ENCODE results near the gene AMBRA1.

Gene AMBRA1

DNA sequence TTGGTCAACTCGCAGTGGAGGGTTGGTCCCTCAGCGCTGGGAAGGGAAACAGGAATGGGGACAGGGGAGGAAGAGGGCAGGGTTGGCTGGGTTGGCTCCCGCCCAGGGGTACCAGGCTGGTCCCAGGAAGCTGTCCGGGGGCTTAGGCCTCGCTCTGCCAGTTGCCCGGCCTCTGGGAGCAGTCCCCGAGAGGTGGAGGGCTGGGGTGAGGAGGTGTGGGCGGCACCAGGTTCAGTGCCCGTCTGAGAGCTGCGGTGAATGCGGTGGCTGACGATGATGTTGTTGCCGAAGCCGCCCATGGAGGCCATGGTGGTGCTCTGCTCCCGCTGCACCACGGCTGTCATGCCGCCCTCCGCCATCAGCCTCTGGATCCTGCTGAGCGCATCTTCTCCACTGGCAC, 196.3 kb downstream of the AMBRA1 start:
- no peak for DNase-seq (ENCODE audit: low read depth)

DNA sequence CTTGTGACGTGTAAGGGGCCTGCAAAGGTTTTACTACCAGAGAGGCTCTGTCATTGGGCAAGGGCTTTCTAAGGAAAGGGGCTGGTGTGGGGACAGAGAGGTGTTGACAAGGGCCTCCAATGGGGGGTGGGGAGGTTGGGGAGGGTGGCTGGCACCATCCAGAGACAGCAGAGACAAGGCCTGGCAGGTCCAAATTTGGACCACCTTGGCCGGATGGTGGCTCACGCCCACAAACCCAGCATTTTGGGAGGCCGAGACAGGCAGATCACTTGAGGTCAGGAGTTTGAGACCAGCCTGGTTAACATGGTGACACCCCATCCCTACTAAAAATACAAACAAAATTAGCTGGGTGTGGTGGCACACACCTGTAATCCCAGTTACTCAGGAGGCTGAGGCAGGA, 200.1 kb downstream of the AMBRA1 start:
- no peak for DNase-seq (ENCODE audit: low read depth)

DNA sequence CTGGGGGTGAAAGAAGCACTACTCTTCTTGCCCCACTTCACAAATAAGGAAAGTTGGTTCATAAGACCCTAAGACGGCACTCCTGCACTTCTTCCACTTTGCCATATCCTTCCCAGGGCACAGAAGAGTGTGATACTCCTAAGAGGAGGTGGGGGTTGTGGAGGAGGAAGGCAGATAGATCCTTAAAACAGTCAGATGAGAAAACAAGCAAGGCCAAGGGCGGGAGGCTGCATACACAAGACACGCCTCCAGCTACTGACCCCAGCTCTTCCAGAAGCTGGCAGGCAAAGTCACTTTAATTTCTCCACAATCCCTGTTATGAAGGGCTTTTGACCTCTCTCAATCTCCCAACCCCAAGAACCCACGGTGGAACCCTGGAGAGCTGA, 200.6 kb downstream of the AMBRA1 start:
- no peak for DNase-seq (ENCODE audit: low read depth)

DNA sequence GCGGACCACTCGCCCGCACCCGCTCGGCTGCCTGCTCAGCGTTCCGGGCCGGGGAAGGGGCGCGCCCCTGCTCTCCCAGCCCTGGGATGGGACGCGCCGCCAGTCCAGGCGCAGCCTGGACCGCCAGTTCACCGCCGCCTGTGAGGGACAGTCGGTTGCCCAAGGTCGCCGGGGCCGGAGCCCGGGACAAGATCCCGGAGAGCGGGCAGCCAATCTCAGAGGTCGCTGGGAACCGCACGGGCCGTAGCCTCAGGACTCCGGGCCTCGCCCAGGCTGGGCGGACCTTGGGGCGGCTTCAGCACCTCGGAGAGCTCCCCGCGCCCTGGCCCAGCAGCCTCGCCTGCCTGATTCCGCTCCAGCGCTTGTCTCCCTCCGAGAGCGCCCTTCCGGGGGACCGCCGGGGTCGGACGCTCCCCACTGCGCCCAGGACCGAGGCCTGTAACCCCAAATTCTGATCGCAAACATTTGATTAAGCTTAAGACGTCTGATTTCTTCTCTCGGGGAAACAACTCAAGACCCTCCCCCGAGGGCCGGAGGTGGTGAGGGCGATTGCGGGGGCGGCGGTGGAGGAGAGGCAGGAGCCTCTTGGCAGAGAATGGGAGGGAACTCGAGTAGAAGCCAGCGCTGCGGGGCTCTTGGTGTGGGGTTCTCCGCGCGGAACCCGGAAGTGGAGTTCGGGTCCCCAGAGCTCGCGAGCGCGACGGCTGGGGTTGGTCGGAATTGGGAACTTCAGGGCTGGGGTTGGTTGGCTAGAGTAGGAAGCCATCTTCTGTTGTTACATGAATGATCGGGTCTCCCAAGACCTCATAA, 201.2 kb downstream of the AMBRA1 start:
- DNase-seq (ENCODE audit: low read depth) = peak; percentile 45

DNA sequence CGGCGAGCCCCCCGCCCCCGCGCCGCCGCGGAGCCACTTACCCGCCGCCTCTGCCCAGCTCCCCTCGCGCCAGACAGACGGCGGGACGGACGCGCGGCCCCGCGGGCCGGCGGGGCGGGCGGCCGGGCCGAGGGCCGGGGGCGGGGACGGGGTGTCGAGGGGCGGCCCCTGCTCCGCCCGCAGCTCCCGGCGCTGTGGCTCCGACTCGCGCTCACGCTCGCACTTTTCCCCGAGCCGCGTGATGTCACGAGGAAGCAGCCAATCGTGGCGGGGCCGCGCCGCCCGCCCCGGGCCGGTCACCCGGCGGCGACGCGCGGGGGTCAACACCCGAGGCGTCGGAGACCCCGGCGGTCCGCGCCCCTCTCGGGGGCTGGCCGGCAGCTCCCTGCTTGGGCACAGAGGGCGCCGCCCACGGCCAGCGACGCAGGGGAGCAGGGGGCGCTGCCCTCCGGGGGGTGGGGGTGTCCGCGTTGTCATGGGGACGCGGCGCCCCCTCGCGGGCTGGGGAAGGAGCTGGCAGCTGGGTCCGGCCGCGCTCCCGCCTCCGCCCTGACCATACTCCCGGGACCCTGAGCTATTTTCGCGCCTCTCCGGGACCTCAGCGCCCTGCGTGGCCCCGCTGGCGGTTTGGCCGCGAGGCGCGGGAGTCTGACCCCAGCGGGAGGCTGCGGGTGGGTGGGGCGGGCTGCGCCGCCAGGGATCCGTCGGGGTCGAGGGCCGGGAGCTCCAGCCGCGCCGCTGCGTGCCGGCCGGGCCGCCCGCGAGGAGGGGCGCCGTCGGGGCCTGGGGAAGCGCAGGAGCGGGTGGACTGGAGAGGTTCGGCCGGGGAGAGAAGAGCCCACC, 202.0 kb downstream of the AMBRA1 start, which contains the start of gene CHRM4:
Gene CHRM4 (minus strand): TSS at position 199 of the 843 bp plus-strand sequence. CDS start 5,219 bp downstream, outside the sequence.
- no peak for DNase-seq (ENCODE audit: low read depth)

DNA sequence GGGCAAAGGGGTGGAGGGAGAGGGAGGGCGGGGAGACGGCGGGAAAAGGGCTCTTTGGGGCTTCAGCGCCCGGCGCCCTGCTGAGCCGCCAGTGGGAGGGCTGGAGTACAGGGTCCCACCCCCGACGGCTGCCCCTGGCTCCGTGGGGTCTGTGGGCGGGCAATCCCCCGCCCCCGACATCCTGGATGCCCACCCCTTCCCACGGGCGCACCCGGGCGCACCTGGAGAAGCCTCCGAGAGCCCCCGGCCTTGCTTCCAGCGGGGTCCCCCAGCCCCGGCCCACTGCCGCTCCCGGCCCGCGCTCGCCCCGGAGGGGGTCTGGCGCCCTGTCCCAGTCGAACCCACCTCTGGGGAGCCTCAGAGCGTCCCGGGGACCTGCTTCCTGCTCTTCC, 202.6 kb downstream of the AMBRA1 start:
- no peak for DNase-seq (ENCODE audit: low read depth)

DNA sequence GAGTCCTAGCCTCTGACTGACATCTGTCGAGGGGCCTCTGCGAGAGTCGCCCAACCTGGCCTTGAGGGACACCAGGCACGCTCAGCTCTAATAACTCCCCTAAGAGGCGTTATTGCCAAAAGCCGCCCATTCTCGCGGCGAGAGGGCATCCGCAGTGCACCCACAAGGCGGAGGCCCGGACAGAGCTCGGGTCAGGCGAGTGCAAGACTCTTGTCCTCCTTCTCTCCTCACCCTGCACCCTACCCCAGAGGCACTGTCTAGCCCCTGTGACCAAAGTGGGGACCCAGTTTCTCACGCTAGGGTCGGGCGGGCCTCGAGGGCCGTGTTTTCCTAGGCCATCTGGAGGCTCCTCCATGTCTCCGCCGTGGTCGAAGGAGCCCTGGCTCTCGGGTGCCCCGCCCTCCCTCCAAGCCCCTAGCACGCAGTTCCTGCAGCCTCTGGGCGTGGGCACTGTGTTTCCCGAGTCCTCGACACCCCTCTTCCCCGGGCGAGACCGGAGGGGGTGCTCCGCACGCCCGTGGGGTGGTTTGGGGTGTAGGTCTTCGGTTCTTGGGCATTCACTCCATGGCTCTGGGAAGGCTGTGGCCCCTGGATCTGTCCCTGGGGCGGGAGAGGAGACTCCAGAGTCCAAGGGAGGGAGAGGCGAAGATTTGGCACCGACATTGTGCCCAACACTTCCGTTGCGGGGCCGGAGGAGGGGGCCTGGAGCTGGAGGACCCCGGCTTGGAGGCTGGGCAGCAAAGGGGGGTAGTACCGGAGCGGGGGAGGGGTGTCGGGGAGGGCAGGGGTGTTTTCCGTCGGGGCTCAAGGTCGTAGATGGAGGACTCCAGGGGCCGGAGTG, 203.3 kb downstream of the AMBRA1 start:
- no peak for DNase-seq (ENCODE audit: low read depth)

DNA sequence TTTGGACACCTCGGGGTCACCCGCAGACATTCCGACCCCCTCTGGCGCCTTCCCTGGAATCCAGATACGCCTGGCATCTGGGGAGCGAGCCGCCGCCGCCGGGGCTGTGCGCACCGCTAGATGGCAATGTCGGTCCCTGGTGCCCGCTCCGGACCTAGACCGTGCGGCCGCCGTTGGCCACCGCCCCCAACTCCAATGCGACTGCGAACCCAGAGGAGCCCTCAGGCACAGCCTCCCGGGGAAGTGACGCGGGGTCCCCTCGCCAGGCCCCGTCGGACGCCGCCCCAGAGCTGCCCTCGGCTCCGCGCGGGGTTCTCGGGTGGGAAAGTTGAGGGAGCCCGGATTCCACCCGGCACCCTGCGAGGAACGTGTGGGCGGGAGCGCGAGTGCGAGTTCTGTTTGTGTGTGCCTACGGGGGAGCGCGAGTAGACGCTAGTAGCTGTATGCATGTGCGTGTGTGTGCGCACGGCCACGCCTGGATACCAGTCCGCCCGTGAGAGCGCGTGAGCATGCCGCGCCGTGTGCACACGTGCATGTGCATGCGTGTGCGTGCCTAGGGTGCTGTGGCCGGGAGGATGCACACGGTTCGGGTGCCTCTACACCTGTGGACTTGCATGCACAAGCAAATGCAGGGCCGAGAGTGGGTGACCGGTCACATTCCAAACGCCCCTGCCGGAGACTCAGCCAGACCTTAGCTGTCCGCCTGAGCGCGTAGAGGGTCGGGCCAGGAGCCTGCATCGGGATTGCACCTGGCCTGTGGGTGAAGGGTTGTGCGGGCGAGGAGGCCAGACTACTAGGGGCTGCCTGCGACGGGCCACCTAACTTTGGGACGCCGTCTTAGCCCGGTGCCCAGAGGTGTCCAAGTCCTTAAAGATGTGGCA, 204.1 kb downstream of the AMBRA1 start:
- DNase-seq (ENCODE audit: low read depth) = no peak

DNA sequence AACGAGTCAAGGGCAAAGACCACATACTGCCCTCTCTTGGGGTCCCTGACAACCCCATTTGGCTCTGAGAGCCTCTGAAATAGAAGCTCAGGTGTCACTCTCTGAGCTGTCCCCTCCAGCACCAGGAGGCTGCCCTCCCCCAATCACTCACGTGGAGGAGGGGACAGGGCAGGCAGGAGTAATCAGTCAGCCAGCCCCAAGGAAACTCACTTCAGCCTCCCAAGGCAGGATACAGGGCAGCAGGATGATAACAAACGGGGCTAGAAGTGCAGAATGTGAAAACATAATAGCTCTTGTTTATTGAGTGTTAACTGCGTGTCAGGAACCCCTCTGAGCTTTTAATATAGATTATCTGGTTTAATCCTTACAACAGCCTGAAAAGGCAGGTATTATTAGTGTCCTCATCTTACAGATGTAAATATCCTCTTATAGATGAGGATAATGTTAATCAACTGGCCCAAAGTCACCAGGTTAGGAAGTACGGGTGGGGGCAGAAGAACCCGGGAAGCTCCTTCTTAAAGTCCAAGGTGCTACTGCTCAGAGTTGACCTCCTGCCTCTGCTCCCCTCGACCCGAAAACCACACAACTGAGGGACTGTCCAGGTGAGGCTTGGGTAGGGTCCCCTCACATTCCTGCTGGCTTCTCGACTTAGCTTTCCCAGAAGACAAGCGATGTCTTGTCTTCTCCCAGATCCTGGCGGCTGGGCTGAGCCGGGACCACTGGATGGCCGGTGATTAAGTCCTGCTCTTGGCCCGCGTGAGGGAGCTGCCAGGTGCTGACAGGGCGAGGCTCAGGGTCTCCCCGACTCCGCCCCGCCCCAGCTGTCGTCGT, 205.0 kb downstream of the AMBRA1 start:
- DNase-seq (ENCODE audit: low read depth) = no peak

DNA sequence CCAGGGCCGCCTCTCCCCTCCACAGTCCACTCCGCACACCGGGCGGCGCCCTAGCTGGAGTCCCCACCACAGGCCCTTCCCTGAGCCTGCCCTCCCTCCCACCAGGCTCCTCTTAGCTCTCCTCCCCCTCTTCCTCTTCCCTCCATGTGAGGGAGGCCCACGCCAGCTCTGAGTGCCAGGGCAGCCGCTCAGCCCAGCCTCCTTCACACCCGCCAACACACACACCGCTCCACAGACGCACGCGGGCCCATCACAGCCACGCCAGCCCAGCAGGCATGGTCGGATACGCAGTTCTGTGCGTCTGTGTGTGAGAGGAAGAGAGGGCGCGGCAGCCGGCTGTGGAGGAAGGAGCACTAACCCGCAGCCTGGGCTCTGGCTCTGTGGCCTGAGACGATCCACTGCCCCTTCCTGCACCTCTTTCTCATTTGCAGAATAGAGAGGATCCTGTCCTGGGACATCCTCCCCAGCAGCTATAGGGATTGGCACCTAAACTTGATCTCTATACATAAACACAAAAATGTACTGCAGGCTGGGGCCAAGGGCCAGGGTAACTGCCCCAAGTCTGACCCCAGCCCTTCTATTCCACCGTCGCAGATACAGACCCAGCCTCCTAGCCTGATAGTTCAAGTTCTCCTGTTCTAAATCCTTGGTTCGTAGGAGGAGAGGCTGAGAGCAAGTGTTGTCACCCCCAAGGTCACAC, 205.8 kb downstream of the AMBRA1 start:
- DNase-seq (ENCODE audit: low read depth) = no peak

DNA sequence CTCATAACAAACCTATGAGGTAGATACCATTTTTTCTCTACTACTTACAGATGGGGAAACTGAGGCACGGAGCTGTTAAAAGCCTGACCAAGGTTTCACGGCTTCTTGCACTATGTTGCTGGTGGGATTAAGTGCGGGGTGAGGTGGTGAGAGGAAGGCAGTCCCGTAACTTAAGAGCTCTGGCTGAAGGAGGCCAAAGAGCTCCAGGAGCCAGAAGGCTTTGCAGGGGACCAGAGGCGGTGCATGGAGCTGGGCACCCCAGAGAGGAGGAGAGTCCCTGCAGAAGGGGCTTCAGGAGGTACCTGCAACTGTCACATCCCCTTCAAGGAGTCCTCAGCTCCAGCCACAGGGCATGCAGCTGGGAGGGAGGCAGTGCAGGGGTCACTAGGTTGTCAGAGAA, 206.4 kb downstream of the AMBRA1 start:
- no peak for DNase-seq (ENCODE audit: low read depth)

DNA sequence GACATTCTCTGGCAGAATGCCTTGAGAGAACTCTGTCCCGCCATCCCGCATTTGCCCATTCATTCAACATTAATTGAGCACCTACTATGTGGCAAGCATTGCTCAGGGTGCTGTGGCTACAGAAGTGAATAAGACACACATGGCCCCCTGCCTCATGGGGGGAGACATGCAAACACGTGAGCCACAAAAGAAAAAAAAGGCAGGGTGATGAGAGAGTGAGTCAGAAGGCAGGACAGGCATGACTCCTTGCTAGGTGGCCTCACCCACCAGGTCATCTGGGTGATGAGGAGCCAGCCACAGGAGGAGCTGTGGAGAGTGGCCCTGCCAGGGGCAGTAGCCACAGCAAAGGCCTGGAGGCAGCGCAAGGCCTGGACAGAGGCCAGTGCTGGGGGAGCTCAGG, 207.1 kb downstream of the AMBRA1 start:
- no peak for DNase-seq (ENCODE audit: low read depth)

DNA sequence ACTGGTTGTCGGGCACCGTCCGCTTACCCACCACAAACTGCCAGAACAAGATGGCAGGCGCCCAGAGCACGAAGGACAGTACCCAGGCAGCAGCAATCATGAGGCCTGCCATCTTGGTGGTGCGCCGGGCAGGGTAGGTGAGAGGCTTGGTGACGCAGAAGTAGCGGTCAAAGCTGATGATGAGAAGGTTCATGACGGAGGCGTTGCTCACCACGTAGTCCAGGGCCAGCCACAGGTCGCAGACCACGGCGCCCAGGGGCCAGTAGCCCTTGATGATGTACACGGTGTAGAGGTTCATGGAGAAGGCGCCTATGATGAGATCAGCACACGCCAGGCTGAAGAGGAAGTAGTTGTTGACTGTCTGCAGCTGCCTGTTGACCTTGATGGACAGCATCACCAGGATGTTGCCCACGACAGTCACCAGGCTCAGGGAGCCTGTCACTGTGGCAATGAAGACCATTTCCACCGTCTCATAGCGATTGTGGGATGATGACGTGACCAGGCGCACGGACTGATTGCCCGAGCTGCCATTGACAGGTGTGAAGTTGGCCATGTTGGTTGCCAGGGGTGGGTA, 207.7 kb downstream of the AMBRA1 start:
- DNase-seq (ENCODE audit: low read depth) = no peak

DNA sequence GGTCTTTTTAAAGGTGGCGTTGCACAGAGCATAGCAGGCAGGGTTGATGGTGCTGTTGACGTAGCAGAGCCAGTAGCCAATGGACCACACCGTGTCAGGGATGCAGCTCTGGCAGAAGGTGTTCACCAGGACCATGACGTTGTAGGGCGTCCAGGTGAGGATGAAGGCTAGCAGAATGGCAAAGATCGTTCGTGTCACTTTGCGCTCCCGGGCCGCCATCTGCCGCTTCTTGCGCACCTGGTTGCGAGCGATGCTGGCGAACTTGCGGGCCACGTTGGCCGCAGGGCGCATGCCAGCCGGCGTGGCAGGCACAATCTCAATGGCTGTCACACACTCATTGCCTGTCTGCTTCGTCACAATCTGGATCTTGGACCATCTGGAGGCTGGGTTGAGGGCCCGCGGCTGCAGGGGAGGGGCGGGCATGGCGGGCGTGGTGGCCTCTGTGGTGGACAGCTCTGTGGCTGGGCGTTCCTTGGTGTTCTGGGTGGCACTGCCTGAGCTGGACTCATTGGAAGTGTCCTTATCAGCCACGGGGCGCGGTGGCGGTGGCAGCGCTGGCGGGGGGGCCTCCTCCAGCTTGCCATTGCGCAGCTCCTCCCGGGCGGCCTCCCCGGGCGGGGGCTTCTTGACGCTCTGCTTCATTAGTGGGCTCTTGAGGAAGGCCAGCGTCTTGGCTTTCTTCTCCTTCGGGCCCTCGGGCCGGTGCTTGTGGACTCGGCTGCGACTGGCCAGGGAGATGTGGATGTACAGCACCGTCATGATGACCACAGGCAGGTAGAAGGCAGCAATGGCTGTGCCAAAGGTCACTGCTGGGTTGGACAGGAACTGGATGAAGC, 208.4 kb downstream of the AMBRA1 start:
- no peak for DNase-seq (ENCODE audit: low read depth)

DNA sequence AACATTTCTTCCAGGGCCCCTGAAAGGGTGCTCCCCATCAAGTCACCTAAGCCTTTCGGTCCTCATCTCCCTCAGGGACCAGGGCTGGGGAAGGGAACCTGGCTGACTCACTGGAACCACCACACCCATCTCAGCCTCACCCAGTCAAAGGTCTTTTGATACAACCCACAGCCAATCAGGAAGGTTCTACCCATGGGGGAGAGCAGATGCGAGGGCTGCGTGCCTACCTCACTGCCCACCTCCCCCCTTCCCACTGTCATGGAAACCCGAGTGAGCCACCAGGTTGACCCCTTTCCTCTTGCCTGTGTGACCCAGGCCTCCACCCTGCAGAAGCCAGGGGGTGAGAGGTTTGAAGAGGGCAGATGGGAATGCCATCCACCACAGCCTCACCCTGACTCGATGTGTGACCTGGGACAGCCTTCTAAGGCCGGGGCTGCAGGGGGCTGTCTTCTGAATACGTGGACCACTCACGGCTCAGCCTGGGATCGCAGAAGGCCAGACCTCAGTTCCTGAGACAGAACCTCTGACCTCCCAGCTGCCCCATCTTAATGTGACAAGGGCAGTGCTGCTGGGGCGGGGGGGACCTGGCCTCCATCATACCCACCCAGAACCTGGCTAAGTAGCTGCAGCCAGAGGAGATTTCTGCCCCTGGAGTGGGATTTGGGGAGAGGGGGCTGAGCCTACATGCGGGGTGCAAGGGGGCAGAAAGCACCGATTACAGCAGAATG, 209.7 kb downstream of the AMBRA1 start:
- DNase-seq (ENCODE audit: low read depth) = no peak

DNA sequence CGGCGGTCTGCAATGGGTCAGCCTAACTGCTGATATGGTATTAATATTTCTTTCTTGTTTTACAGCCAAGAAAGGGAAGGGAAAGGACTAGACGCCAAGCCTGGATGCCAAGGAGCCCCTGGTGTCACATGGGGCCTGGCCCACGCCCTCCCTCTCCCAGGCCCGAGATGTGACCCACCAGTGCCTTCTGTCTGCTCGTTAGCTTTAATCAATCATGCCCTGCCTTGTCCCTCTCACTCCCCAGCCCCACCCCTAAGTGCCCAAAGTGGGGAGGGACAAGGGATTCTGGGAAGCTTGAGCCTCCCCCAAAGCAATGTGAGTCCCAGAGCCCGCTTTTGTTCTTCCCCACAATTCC, 210.4 kb downstream of the AMBRA1 start:
- DNase-seq (ENCODE audit: low read depth) = no peak

DNA sequence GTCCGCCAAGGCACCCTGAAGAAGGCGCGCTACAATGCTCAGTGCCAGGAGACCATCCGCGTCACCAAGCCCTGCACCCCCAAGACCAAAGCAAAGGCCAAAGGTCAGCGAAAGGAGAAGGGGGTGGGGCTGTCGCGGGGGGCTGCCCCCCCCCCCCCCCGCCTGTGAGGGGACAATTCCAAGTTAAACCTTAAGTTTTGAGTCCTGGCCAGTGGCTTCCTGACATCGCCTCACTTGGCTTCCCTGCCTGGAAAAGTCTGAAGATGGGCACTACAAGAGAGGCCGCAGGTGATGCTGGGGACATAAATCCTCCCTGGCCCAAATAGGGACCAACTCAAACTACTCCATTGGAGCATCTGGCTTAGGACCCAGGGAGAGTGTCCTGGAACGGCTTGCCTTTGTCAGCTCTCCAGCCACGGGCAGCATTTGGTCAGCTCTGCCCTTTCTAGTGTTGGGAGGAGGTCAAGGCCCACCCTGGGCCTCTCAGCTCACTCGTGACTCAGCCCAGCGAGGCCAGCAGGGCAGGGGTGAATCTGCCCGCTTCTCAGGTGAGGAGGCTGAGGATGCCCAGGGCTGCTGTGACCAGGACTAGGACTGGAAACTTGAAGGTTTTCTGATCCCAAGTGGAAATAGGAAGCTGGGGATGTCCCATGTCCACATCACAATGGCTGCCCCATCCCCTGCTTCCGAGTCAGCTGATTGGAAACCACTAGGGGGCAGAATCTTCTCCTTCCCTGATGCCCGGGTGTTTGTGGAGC, 211.0 kb downstream of the AMBRA1 start:
- DNase-seq (ENCODE audit: low read depth) = no peak

All from stimulated activated CD4-positive, alpha-beta T cell treated with anti-CD3 and anti-CD28 coated beads, Interleukin-2, amount 100 ng/mL, for 4 hours (primary cell).